H1 (cell line): ENCODE data around the gene MYOT. TPM values are rescaled to one million over a fixed set of nuclear protein-coding genes. Genes with fewer than 3 reads are reported as not detected.

Experiments used
- HDAC2 ChIP-seq, 2 experiments: fragments of 300-600 bp in 1 of 2; sonication (generic) in 1 of 2; IDR thresholded peaks; 2 replicates each; pipeline ENCODE4 v1.6.1; 2011 to 2012; ENCODE audit warnings: low read depth in 2 of 2, low read length in 2 of 2, mild to moderate bottlenecking in 2 of 2, moderate library complexity in 2 of 2, borderline replicate concordance in 1 of 2, inconsistent platforms in 1 of 2
- JUND ChIP-seq: IDR thresholded peaks from 2 replicates; pipeline ENCODE4 v1.6.1; 2011; ENCODE audit warnings: mild to moderate bottlenecking, improper control_type of control experiment, low read length
- SP4 ChIP-seq: IDR thresholded peaks from 2 replicates; pipeline ENCODE4 v1.6.1; 2012; ENCODE audit warnings: low read length, inconsistent platforms
- polyA plus RNA-seq, 7 experiments: library from polyadenylated mRNA; depleted of rRNA in 3 of 7; stranded (reverse) in 5 of 7; unstranded in 2 of 7; fragments of >200 nt in 5 of 7; fragments of 200-250 nt in 2 of 7; gene quantifications; 1 replicate in 5 of 7; 2 replicates in 1 of 7; 4 replicates in 1 of 7; pipeline versions ENCODE4 v1.2.1 to v1.2.3, GENCODE V29; 2011 to 2013; ENCODE audit warnings: missing spikeins in 2 of 7, mixed read lengths in 2 of 7
- total RNA-seq: library from RNA; stranded (reverse); fragmentation: NEBNext Ultra II Directional; extraction: Animal tissue kit (Norgen Biotek cat#: 25700); gene quantifications from 2 replicates; pipeline ENCODE4 v1.2.1, GENCODE V29; 2021

Gene MYOT
- total and polyA plus RNA-seq, 2 of the 8 experiments (the other 6 are each of a cell fraction or from before 2014, with no cell fraction given): not detected

DNA sequence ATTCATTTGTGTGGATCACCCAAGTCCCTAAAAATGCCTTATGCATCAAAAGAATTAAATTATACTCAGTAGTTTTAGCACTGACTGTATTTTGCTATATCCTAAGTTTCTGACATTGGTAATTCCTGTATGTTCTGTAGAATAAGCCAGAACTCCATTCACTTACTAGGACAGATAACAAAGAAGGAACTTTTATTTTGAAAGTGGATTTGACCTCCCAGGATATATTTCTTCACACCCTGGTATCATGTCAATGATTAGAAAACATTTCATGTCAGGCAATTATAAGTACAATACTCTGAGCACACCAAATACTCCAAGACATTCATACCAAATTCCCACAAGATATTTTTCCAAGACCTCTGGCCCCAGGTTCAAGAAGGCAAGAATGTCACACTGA, 28.7 kb upstream of the MYOT start (continued):
- TF ChIP-seq SP4 (no peak), JUND (no peak), HDAC2 (IDR thresholded peaks at IDR 0.05; ENCODE audit: borderline replicate concordance in 1 of 2, low read depth in 2 of 2, low read length in 2 of 2) (no peak)
